Erythroblast (primary cell): ENCODE measurements around the gene SIX3.
A peak's percentile ranks its signal among the peaks of the same experiment; 100 is the strongest.

Experiments used
- DNase-seq, 2 experiments: peaks; one replicate each; lab custom pipeline; 2025; lab: John Stamatoyannopoulos, UW
- GATA1 ChIP-seq: IDR thresholded peaks from 2 replicates; pipeline ENCODE4 v1.6.1; 2011; ENCODE audit warnings: low read depth, mild to moderate bottlenecking, control low read depth, low read length, moderate library complexity
- POLR2A ChIP-seq: IDR thresholded peaks from 2 replicates; pipeline ENCODE4 v1.6.1; 2011; ENCODE audit warnings: mild to moderate bottlenecking, low read length

SIX3 gene

DNA sequence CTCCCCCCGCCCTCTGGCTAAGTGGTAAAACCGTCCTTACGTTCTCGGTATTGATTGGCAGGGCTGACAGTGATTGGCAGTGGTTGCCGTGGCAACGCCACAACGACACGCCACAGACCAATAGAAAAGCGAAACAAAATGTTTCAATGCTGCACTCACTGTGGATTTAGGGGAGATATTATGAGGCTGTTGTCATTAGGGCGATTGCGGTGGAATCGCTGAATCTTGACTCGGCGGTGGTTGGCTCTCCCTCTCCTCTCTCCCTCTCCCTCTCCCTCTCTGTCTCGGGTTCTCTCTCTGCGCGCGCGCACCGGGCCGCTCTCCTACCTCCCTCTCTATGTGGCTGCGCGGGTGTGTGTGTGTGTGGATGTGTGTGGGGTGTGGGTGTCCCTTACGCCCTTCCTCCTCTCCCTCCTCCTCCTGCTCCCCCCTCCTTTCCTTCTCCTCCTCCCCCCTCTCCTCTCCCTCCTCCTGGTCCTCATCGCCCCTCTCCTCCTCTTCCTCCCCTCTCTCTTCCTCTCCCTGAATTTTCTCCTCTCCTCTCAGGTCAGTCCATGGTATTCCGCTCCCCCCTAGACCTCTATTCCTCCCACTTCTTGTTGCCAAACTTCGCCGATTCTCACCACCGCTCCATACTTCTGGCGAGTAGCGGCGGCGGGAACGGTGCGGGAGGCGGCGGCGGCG, at the start of gene SIX3:
Gene SIX3 (plus strand): TSS at position 152 of the 684 bp plus-strand sequence. CDS start 403 bp downstream, at position 555.
- DNase-seq, result peak in 1 of 2 experiments; percentile 13
- TF ChIP-seq POLR2A, result no peak
- no peak for TF ChIP-seq GATA1

DNA sequence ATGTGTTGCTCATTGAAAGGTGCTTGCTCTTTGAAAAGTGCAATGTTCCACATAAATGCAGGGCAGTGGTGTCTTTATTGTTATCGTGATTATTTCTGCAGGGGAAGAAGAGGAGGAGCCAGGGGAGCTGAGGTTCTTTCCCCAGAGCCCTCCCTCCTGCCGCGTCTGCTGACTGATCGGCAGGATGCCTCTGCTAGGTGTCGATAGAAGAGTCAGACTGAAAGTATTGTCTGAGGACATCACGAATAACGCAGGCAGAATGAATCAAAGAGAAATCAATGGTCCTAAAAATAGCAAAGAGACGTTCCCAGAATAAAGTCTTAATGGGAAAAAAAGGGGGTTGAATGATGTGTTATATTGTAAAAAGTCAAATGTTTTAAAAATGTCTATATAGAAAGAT, 47.4 kb upstream of the SIX3 start:
- no peak for TF ChIP-seq GATA1
- TF ChIP-seq POLR2A, result no peak
- DNase-seq, result no peak

DNA sequence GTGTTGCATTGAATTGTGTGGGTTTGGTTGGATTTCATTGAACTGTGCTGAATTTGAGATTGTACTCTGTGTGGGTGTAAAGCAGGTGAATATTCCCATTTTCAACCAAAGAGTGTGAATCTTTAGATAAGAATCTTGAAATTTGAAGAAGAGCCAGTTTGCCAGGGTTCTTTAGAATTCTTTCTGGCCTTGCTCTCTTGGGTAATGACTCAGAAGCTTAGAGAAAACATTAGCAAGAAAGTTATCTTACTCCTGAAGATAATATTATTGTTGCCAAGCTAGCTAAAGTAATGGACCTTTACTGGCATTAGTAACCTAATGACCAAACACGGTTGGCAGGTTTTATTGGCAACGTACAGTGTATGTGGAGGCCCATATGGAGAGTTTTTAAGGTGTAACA, 46.4 kb upstream of the SIX3 start:
- no peak for DNase-seq
- no peak for TF ChIP-seq GATA1
- no peak for TF ChIP-seq POLR2A

DNA sequence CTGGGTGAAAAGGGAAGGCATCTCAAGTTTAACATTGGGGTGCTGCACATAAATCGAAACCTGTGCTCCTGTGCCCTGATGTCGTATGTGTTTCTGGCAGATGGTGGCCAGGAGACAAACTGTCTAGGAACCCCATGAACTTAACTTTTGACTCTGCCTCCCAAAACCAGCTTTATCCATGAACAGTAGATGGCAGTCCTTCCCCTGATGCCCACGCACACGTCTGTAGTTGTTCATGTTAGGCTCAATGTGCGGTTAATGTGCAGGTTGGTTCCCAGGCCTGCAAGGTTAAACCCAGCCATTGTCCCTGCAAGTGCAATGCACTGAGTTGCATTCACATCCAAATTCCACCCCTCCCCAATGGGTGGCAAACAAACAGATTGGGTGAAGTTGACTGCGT, 44.1 kb upstream of the SIX3 start:
- TF ChIP-seq POLR2A (no peak), GATA1 (no peak)
- DNase-seq, result no peak

DNA sequence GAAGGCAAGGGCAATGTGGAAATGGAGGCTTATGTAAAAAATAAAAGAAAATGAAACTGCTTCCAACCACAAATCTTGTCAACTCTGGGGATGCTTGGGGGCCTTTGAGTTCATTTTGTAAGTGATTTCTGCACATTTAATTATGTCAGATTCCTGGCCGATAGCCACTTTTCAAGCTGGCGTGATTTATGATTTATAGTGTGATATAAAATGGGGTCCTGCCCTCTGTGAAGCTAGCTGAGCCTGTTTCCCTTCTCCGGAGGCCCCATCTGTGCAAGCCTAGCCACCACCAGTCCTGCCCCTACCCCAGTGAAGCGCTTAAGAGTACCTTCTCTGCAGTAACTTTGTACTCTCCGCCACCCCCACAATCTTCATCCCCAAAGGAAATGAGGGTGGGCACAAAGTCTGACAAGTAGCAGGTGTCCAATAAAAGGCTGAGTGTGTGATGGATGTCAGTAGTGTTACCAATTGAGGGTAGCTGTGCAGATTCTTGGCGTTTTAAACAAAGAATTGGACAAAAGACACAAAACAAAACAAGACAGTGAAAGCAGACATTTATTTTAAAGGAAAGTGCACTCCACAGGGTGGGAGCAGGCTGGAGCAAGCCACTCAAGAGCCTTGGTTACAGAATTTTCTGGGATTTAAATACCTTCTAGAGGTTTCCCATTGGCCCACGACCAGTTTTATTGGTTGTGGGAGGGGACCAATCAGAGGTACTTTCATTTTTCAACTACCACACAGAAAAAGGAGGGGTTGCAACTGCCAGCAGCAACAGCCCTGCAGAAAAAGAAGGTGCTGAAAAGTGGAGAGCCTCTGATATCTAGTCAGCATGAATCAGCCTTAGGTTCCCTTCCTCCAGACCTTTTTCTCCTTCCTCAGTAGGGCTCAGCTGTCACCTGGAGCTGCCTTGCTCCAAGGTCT, 39.0 kb upstream of the SIX3 start:
- TF ChIP-seq GATA1 (no peak), POLR2A (no peak)
- no peak for DNase-seq

DNA sequence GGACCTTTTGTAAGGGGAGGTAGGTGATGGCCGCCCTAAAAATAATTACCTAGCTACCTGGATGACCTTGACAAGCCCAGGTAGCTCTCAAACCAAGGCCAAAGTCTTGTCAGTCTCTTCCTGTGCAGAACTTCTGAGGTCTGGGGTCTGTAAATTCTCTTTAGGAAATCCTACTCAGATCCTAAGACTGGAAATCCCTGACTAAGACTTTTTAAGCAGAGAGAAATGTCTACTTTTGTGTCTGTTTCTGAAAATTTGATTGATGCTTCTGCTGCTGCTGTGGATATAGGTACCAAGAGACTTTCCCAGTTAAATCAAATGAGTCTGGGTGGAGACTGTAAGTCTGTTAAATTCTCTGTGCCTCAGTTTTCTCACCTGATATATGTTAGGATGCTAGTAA, 36.9 kb upstream of the SIX3 start:
- no peak for TF ChIP-seq GATA1
- TF ChIP-seq POLR2A, result no peak
- DNase-seq, result no peak

DNA sequence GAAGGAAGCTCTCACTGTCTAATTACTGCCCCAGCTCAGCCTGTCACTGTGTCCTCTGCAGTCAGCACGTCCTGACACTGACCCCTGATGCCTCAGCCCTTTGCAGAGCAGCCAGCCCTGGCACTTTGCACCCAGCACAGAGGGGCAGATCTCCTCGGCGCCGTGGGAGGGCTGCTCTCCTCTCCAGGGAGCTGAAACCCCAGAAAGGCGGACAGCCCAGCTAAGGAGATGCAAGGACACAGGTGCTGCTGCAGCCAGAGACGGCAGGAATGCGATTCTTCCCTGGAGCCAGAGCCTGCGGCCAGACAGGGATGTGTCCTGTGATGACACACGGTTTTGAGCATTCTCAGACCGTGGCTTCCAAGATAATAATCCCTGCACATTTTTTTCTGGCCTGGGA, 34.5 kb upstream of the SIX3 start:
- no peak for TF ChIP-seq GATA1
- no peak for DNase-seq

DNA sequence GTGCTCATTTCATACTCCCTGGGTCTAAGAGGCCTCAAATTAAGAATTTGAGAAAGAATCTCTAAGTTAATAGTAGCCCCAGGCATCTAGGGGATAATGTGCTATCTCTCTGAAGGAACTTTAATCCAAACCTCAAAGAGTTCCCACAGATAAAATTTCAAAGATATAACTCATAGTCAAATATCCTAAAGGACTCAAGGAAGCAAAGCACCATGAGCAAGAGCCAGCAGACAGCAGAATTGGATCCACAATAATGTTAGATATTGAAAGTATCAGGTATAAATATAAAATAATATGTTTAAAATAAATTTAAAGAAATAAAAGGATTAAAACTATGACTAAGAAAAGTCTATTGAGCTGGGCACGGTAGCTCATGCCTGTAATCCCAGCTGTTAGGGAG, 31.7 kb upstream of the SIX3 start:
- TF ChIP-seq POLR2A (no peak), GATA1 (no peak)
- DNase-seq, result no peak

DNA sequence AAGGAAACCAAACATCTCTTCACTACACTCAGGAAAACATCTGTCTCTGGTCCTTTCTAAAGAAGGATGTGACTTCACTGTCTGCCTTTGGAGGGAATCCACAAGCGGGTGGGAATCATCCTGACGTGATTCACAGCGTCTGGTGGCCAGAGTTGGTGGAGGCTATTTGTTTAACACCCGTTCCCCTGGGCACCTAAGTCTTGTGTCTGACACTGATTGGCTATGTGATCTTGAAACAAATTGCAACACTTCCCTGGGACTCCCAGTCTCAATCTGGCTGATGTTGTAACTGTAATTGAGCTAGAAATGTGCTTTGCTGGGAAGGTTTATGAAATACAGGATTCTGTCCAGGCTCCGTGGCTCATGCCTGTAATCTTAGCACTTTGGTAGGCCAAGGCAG, 28.8 kb upstream of the SIX3 start:
- TF ChIP-seq GATA1, result no peak
- no peak for DNase-seq

DNA sequence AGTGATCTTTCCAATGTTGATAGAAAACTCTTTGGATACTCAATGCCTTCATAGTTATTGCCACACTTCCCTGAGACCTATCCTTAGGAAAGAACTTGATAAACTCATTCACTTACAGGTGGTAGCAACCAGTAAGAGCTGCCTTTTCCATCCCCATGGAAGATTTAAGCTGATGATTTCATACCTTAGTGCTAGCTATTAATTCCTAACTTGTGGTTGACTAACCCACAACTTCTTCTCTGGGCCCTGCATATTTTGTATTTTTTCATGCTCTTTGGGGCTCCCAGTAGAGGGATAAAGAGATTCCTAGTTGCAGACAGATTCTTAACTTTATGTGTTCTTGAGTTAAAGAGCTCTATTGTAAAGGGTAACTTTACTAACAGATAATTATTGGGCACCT, 25.2 kb upstream of the SIX3 start:
- TF ChIP-seq POLR2A, result no peak
- TF ChIP-seq GATA1, result no peak

DNA sequence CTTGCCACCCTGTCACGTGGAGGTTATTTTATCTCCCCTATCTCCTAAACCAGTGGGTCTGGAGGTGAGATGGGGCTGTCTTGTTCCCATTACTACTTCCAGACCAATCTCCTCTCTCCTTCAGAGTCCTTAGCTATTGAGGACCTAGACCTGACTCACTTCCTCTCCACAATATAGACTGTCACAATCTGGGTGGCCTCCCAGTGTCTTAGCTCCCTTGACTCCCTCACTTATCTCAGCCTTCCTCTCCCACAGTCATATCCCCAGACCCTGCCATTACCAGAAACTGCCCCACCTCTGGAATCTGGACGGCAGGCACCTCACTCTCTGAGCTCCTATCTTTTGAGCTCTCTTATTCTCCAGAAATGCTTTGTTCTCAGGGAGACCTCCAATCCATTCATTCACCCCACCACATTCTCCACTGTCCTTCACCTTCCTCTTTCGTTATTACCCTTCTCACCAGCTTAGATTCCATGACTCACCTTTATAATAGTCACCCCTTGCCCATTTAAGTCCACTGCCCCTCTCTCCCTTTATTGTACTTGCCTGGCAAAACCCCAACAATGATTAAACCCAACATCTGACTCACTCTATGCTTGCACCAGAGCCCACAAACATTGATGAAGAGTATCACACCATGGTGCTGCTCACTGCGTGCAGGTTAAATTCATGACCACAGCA, 23.3 kb upstream of the SIX3 start:
- TF ChIP-seq POLR2A (no peak), GATA1 (no peak)

More for the DNA sequence above, 25.2 kb upstream of the SIX3 start:
- no peak for DNase-seq

DNA sequence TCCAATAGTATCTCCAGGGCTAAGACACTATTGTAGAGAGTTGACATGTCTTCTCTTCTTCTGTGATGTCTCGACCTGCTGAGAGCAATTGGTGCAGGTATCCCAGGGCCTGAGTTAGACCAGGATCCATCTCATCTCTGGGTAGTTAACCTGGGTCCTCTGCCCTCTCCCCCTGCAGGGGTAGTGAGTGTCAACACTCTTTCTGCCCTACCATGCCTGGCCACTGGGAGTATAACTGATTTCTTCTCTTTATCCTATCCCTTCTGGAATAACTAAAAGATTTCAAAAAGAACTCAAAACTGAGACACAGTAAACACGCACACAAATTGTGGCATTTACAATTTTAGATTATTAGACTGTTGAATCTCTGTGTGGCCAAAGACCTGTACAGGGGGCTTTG, 20.8 kb upstream of the SIX3 start:
- no peak for DNase-seq
- TF ChIP-seq POLR2A (no peak), GATA1 (no peak)

More for the DNA sequence above, 23.3 kb upstream of the SIX3 start:
- no peak for DNase-seq

DNA sequence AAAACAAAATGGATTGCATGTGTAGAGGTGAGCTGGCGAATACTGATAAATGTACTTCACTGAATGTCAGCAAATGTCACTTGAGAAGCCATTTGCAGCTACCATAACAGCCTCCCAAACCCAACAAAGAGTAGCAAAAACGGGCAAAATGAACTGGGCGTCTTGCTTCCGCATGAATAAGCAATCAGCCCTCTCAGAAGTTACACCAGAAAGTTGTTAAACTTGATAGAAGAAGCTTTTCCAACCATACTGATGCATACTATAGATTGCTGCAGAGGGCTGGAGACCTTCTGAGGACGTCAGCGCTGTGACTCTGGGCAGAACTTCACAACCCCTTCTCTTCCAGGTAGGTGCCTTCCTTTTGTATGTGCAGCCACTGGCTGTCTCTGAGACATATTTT, 18.7 kb upstream of the SIX3 start:
- TF ChIP-seq POLR2A (no peak), GATA1 (no peak)
- no peak for DNase-seq
